Uterus (tissue), 2 donors: ENCODE results near the gene CCSER2.

ENCODE experiments used
- POLR2A ChIP-seq, 2 donors: fragments of 450-650 bp; IDR thresholded peaks; one replicate each; pipeline ENCODE4 v1.6.1; 2016; ENCODE audit warnings: antibody characterized with exemption in 2 of 2, mild to moderate bottlenecking in 1 of 2, moderate library complexity in 1 of 2
- TF ChIP-seq, protein P1 (sequence below), 4 experiments: fragments of 200-600 bp in 2 of 4; fragments of 450-650 bp in 2 of 4; sonication (generic) in 2 of 4; IDR thresholded peaks; one replicate each; pipeline ENCODE4 v1.5.1; 2016 to 2019; ENCODE audit warnings: antibody characterized with exemption in 4 of 4, mild to moderate bottlenecking in 2 of 4, moderate library complexity in 1 of 4

DNA sequence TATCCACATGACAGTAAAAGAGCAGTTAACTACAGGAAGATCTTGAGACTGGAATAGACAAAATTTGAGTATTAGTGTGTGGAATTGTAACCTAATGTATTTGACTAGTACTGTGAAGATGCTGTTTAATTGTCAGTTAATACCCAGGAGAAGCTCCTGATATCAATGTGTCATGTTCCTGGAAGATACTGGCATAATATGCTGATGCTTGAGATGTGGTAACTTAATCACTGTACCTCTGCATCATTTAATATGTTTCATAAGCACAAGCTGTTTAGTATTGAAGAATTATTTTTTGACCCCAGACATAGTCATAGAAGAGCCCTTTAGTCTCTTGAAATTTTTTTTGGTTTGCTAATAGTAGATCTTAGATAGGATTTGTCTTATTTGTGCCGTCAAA, 15.4 kb downstream of the CCSER2 start:
- TF ChIP-seq, protein P1, sequence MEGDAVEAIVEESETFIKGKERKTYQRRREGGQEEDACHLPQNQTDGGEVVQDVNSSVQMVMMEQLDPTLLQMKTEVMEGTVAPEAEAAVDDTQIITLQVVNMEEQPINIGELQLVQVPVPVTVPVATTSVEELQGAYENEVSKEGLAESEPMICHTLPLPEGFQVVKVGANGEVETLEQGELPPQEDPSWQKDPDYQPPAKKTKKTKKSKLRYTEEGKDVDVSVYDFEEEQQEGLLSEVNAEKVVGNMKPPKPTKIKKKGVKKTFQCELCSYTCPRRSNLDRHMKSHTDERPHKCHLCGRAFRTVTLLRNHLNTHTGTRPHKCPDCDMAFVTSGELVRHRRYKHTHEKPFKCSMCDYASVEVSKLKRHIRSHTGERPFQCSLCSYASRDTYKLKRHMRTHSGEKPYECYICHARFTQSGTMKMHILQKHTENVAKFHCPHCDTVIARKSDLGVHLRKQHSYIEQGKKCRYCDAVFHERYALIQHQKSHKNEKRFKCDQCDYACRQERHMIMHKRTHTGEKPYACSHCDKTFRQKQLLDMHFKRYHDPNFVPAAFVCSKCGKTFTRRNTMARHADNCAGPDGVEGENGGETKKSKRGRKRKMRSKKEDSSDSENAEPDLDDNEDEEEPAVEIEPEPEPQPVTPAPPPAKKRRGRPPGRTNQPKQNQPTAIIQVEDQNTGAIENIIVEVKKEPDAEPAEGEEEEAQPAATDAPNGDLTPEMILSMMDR (IDR thresholded peaks at IDR 0.05), result no peak
- TF ChIP-seq POLR2A (IDR thresholded peaks at IDR 0.05), result no peak
